Adrenal gland (tissue), 5 donors: ENCODE data around the gene ASB6.

ENCODE experiments used
- POLR2A ChIP-seq, 2 donors: fragments of 450-650 bp; IDR thresholded peaks; one replicate each; pipeline ENCODE4 v1.6.1; 2017; ENCODE audit warnings: antibody characterized with exemption in 2 of 2, mild to moderate bottlenecking in 2 of 2, moderate library complexity in 1 of 2
- TF ChIP-seq, protein P1 (sequence below), 6 experiments: fragments of 450-650 bp in 4 of 6; fragments of 200-600 bp in 2 of 6; sonication (generic) in 1 of 6; IDR thresholded peaks; 1 replicate in 5 of 6; 2 replicates in 1 of 6; pipeline versions ENCODE4 v1.5.1 to v1.8.0; 2016 to 2021; ENCODE audit warnings: antibody characterized with exemption in 6 of 6, mild to moderate bottlenecking in 2 of 6, moderate library complexity in 1 of 6
- donor health status: DM: no; HTN: no; CAD: no.

DNA sequence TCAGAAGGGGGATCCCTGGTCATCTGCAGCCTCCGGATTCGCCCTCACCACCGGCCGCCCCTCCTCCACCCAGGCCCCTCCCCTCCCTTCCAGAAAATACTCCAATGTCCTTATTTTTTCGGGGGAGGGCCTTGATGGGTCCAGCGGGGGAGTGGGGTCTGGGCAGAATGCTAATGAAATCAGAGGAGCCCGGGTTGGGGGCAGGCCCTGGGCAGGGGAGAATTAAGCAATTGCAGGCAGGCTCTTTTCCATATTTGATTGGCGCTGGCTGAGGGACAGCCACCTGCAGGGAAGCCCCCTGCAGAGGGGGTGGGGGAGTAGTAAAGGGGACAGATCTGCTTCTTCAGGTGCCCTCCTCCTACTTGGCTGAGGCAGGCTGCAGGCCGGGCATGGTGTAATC lies 44.8 kb upstream of the ASB6 start:
- TF ChIP-seq, protein P1, sequence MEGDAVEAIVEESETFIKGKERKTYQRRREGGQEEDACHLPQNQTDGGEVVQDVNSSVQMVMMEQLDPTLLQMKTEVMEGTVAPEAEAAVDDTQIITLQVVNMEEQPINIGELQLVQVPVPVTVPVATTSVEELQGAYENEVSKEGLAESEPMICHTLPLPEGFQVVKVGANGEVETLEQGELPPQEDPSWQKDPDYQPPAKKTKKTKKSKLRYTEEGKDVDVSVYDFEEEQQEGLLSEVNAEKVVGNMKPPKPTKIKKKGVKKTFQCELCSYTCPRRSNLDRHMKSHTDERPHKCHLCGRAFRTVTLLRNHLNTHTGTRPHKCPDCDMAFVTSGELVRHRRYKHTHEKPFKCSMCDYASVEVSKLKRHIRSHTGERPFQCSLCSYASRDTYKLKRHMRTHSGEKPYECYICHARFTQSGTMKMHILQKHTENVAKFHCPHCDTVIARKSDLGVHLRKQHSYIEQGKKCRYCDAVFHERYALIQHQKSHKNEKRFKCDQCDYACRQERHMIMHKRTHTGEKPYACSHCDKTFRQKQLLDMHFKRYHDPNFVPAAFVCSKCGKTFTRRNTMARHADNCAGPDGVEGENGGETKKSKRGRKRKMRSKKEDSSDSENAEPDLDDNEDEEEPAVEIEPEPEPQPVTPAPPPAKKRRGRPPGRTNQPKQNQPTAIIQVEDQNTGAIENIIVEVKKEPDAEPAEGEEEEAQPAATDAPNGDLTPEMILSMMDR (IDR thresholded peaks at IDR 0.05): no peak
- TF ChIP-seq POLR2A (IDR thresholded peaks at IDR 0.05): no peak
